Peyer's patch (tissue), 4 donors: ENCODE measurements around the gene TBC1D2.

ENCODE experiments used
- POLR2A ChIP-seq, 2 donors: fragments of 450-650 bp; IDR thresholded peaks; one replicate each; pipeline ENCODE4 v1.5.1; 2017; ENCODE audit warnings: antibody characterized with exemption in 2 of 2, mild to moderate bottlenecking in 2 of 2, moderate library complexity in 2 of 2
- TF ChIP-seq, protein P1 (sequence below), 6 experiments: fragments of 450-650 bp in 4 of 6; fragments of 200-600 bp in 2 of 6; sonication (generic) in 1 of 6; IDR thresholded peaks; one replicate each; pipeline ENCODE4 v1.5.1; 2017 to 2019; ENCODE audit warnings: antibody characterized with exemption in 6 of 6, mild to moderate bottlenecking in 3 of 6, moderate library complexity in 1 of 6

DNA sequence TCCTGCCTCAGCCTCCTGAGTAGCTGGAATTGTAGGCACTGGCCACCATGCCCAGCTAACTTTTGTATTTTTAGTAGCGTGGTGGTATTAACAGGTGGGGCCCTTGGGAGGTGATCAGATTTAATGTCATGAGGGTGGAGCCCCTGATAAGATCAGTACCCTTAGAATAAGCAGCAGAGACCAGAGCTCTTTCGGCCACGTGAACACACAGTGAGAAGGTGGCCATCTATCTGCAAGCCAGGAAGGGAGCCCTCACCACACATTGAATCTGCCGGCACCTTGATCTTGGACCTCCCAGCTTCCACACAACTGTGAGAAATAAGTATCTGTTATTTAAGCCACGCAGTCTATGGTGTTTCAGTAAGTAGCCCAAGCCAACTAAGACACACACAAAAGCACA lies 22.5 kb downstream of the TBC1D2 start:
- TF ChIP-seq, protein P1, sequence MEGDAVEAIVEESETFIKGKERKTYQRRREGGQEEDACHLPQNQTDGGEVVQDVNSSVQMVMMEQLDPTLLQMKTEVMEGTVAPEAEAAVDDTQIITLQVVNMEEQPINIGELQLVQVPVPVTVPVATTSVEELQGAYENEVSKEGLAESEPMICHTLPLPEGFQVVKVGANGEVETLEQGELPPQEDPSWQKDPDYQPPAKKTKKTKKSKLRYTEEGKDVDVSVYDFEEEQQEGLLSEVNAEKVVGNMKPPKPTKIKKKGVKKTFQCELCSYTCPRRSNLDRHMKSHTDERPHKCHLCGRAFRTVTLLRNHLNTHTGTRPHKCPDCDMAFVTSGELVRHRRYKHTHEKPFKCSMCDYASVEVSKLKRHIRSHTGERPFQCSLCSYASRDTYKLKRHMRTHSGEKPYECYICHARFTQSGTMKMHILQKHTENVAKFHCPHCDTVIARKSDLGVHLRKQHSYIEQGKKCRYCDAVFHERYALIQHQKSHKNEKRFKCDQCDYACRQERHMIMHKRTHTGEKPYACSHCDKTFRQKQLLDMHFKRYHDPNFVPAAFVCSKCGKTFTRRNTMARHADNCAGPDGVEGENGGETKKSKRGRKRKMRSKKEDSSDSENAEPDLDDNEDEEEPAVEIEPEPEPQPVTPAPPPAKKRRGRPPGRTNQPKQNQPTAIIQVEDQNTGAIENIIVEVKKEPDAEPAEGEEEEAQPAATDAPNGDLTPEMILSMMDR (IDR thresholded peaks at IDR 0.05), result no peak
- TF ChIP-seq POLR2A (IDR thresholded peaks at IDR 0.05), result no peak
